Lung (tissue), 12 donors: ENCODE measurements around the gene KIF5C. TPM values are rescaled to one million over a fixed set of nuclear protein-coding genes. Genes with fewer than 3 reads are reported as not detected.

Experiments
- ATAC-seq: fragments of 200-7000 bp; cut with Tn5 transposase; one replicate; pipeline ENCODE4 v1.9.1; 2020; ENCODE audit warnings: moderate number of reproducible peaks; ENCODE audit not compliant: insufficient read depth, low FRiP score
- DNase-seq, 3 donors: peaks; one replicate each; pipeline ENCODE4 v3.0.0-alpha.2; 2013 to 2017
- H3K27ac ChIP-seq, 2 donors: one replicate each; pipeline ENCODE4 v1.5.1; 2013; ENCODE audit warnings: mild to moderate bottlenecking in 2 of 2, moderate library complexity in 2 of 2, control low read depth in 1 of 2, inconsistent platforms in 1 of 2, low read depth in 1 of 2, low read length in 1 of 2
- H3K27me3 ChIP-seq, 3 donors: one replicate each; pipeline ENCODE4 v1.5.1; 2013; ENCODE audit warnings: low read length in 2 of 3; ENCODE audit not compliant: control insufficient read depth in 3 of 3, insufficient read depth in 3 of 3
- H3K36me3 ChIP-seq, 4 donors: one replicate each; pipeline ENCODE4 v1.5.1; 2013; ENCODE audit warnings: low read length in 4 of 4, mild to moderate bottlenecking in 1 of 4, moderate library complexity in 1 of 4; ENCODE audit not compliant: control insufficient read depth in 4 of 4, insufficient read depth in 4 of 4
- H3K4me1 ChIP-seq, 5 donors: one replicate each; pipeline ENCODE4 v1.5.1; 2013; ENCODE audit warnings: low read length in 5 of 5, mild to moderate bottlenecking in 2 of 5, moderate library complexity in 1 of 5; ENCODE audit not compliant: control insufficient read depth in 5 of 5, insufficient read depth in 5 of 5
- H3K4me3 ChIP-seq: one replicate; pipeline ENCODE4 v1.5.1; 2013; ENCODE audit warnings: mild to moderate bottlenecking, control low read depth, moderate library complexity
- H3K9ac ChIP-seq, 2 donors: one replicate each; pipeline ENCODE4 v1.5.1; 2013; ENCODE audit warnings: low read length in 2 of 2, control low read depth in 1 of 2; ENCODE audit not compliant: insufficient read depth in 1 of 2
- H3K9me3 ChIP-seq, 4 donors: one replicate each; pipeline ENCODE4 v1.5.1; 2013; ENCODE audit warnings: low read length in 3 of 4, mild to moderate bottlenecking in 1 of 4, moderate library complexity in 1 of 4; ENCODE audit not compliant: control insufficient read depth in 4 of 4, insufficient read depth in 3 of 4
- WGBS, 2 donors: extraction: QIAGEN DNeasy Blood & Tissue Kit; methylation state at CpG; one replicate each; pipeline ENCODE4 v1.1.7; 2013; 5-methylcytosine and 5-hydroxymethylcytosine counted together
- polyA plus RNA-seq, 2 donors: library from polyadenylated mRNA; stranded (reverse); fragments of 200-250 nt; gene quantifications; one replicate each; pipeline ENCODE4 v1.2.1, GENCODE V29; 2013
- total RNA-seq, 2 donors: library from RNA; depleted of rRNA in 1 of 2; stranded (reverse); fragments of >200 nt in 1 of 2; gene quantifications; one replicate each; pipeline ENCODE4 v1.2.1, GENCODE V29; 2014 to 2021
- TF ChIP-seq, protein P1 (sequence below): IDR thresholded peaks from 2 replicates; pipeline ENCODE4 v1.5.1; 2012; ENCODE audit warnings: mild to moderate bottlenecking; ENCODE audit errors: control extremely low read depth, extremely low read depth
- donor health status: control.
- donor health status: control.
- donor health status: Bipolar disorder and iron deficiency.
- donor health status: healthy.
- donor health status: DM: yes; HTN: yes; CAD: no.

KIF5C gene
- total and polyA plus RNA-seq, 4 donors, result 0.22 to 1.4 (median 0.49) TPM

DNA sequence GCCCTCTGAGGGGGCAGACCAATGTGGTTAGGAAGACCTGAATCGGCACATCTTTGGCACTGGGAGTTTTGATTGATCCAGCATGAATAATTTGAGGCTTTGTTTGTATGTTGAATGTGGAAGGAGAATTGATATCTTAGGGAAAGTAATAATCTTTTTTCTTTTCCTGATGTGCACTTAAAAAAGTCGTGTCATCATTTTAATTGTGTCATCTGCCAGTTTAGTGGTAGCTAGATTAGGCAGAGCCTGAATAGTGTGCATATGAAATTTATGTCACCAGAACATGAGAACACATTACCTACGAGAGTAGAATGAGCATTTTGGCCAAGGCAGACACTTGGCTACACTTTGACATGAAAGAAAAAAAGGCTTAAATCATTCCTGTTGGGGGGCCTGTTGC is 79.5 kb downstream of the KIF5C start:
- DNase-seq (no peak), ATAC-seq (no peak)
- no peak overlapping the region for H3K9ac ChIP-seq
- H3K27me3 ChIP-seq, result no peaks in the 10 kb centered on the region
- H3K4me1 ChIP-seq, result no peaks in the 10 kb centered on the region
- TF ChIP-seq, protein P1, sequence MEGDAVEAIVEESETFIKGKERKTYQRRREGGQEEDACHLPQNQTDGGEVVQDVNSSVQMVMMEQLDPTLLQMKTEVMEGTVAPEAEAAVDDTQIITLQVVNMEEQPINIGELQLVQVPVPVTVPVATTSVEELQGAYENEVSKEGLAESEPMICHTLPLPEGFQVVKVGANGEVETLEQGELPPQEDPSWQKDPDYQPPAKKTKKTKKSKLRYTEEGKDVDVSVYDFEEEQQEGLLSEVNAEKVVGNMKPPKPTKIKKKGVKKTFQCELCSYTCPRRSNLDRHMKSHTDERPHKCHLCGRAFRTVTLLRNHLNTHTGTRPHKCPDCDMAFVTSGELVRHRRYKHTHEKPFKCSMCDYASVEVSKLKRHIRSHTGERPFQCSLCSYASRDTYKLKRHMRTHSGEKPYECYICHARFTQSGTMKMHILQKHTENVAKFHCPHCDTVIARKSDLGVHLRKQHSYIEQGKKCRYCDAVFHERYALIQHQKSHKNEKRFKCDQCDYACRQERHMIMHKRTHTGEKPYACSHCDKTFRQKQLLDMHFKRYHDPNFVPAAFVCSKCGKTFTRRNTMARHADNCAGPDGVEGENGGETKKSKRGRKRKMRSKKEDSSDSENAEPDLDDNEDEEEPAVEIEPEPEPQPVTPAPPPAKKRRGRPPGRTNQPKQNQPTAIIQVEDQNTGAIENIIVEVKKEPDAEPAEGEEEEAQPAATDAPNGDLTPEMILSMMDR, result no peak
- H3K9me3 ChIP-seq, result no peaks in the 10 kb centered on the region
- no peak overlapping the region for H3K4me3 ChIP-seq
- H3K36me3 ChIP-seq, result no peaks in the 10 kb centered on the region
- WGBS, 2 donors, result 45 to 78% methylated on average over 3 of the region's 3 CpGs
- H3K27ac ChIP-seq, result no peak overlapping the region

DNA sequence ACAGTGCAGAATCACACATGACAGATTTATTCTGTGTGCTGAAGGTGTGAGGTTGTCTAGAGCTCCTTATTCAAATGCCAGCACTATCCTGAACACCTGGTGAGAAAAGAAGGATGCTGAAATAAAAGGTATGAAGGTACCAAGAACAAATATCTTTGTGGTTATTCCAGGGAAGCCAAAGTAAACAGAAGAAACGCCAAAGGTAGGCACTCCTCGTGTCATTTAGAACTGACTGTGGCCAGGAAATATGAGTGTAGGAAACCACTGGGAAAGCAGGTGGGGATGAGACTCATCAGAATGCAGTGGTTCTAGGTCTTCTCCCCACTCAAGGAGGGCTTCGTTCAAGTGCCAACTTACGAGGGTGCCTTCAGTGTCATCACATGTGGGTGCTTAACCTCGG is 80.8 kb downstream of the KIF5C start:
- DNase-seq (no peak), ATAC-seq (no peak)
- H3K4me1 ChIP-seq, result no peaks in the 10 kb centered on the region
- H3K4me3 ChIP-seq, result no peak overlapping the region
- no peaks in the 10 kb centered on the region for H3K9me3 ChIP-seq
- no peak overlapping the region for H3K27ac ChIP-seq
- TF ChIP-seq, protein P1, result no peak
- no peaks in the 10 kb centered on the region for H3K36me3 ChIP-seq
- WGBS, 2 donors, result 59 to 81% methylated on average over 5 of the region's 5 CpGs
- H3K27me3 ChIP-seq, result no peaks in the 10 kb centered on the region
- no peak overlapping the region for H3K9ac ChIP-seq

DNA sequence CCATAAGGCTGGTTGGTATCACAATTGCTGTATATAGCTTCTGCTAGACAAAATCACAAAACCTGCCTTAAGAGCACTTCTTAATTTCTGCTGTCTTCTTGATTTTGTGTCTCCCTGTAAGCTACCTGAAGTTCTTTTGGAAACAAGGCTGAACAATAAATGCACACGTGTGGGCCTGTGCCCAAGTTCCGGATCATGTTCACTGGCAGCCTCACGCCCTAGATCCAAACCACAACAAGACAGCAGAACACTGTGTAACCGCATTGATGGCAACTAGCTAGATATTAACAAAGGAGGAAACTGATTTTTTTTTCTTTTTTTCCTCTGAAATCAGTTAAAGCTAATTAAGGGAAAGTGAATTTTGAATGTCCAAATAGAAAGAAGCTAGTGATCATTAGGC is 82.0 kb downstream of the KIF5C start:
- no peak for ATAC-seq
- no peaks in the 10 kb centered on the region for H3K27me3 ChIP-seq
- WGBS, 2 donors, result 71 to 87% methylated on average over 4 of the region's 4 CpGs
- no peak for DNase-seq
- no peaks in the 10 kb centered on the region for H3K36me3 ChIP-seq
- no peaks in the 10 kb centered on the region for H3K4me1 ChIP-seq
- H3K4me3 ChIP-seq, result no peak overlapping the region
- TF ChIP-seq, protein P1, result no peak
- H3K9ac ChIP-seq, result no peak overlapping the region
- no peak overlapping the region for H3K27ac ChIP-seq
- H3K9me3 ChIP-seq, result no peaks in the 10 kb centered on the region

DNA sequence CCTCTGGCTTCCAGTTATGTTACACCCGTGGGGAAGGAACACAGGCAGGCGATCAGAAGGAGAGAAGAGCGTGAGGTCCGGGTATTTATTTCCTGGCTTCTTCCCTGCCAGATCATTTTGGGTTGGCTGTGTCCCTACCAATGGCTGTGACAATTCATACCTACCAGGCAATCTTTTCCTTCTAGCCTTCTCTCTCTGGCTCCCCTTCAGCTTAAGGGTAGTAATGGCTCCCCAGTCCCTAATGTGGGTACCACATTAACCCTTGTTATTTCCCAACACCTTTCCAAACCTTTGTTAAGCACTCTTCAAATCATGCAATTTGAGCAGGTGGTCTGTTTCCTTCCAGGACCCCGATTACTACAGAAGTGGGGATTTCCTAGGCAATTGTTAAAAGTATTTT is 84.7 kb downstream of the KIF5C start:
- H3K9me3 ChIP-seq, result no peaks in the 10 kb centered on the region
- H3K36me3 ChIP-seq, result no peaks in the 10 kb centered on the region
- TF ChIP-seq, protein P1, result no peak
- H3K4me3 ChIP-seq, result no peak overlapping the region
- H3K4me1 ChIP-seq, result no peaks in the 10 kb centered on the region
- 88 to 96% methylated on average over 5 of the region's 5 CpGs for WGBS, 2 donors
- no peak for DNase-seq
- no peak overlapping the region for H3K27ac ChIP-seq
- no peaks in the 10 kb centered on the region for H3K27me3 ChIP-seq
- ATAC-seq, result no peak
- H3K9ac ChIP-seq, result no peak overlapping the region
